ENCODE measurements around the gene RHOF.
"Not testable (repeated sequence)": the region's sequence is repeated elsewhere in the genome, so short reads cannot be mapped to it uniquely, and the experiment has no call there.

RHOF gene

GRCh38 chr12:121793838-121794533, 498 bp upstream of the RHOF start:
- peak overlapping the region; percentile 79 for H3K4me3 ChIP-seq (ENCODE audit: low read depth, low read length)
- no peaks in the 10 kb centered on the region for H3K9me3 ChIP-seq (ENCODE audit: control insufficient read depth, insufficient read depth, low read length)
- H3K36me3 ChIP-seq (ENCODE audit: control insufficient read depth, insufficient read depth, low read length), result peaks cover 18% of the 10 kb centered on the region
- H3K9ac ChIP-seq (ENCODE audit: low read depth, low read length), result peak overlapping the region; percentile 73
- H3K27me3 ChIP-seq (ENCODE audit: control insufficient read depth, insufficient read depth, low read length), result no peaks in the 10 kb centered on the region
- peaks cover 24% of the 10 kb centered on the region for H3K4me1 ChIP-seq (ENCODE audit: control insufficient read depth, insufficient read depth, low read length)

DNA sequence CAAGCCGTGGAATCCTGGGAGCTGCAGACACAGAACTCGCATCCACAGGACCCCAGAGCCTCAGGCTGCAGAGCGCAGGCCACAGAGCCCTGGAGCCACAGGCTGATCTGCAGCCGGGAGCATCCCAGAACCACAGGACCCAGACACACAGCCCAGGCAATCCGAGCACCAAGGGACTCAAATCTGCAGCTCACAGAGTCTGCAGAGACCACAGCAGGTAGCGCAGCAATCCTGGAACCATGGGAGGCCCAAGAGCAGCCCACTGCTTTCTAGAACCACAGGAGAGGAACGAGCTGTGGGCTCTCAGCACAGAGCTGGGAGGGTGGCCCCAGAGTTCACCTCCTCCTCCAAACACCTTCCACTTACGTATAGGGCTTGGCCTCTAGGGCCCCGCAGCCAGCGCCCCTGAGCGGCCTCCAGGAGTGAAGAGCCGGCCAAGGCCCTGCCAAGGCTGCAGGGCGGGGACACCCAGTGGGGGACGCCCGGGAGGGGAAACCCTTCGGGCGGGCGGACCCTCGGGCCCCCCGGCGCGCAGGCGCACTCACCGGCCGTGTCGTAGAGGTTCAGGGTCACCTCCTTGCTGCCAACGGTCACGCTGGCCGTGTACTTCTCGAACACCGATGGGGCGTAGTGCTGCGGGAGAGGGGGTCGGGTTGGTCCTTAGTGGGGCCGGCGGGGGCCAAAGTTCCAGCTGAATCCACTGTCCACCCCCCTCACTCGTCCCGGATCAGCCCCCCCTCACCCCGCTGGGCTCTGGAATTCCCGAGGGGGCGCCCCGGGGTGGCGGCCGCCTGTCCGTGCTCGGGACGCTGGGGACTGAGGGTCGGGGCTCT, 665 bp downstream of the RHOF start:
- peaks cover 14% of the 10 kb centered on the region for H3K4me1 ChIP-seq (ENCODE audit: control insufficient read depth, insufficient read depth, low read length)
- H3K4me3 ChIP-seq (ENCODE audit: low read depth, low read length), result peak overlapping the region; percentile 79
- peak overlapping the region; percentile 49 for H3K9ac ChIP-seq (ENCODE audit: low read depth, low read length)

DNA sequence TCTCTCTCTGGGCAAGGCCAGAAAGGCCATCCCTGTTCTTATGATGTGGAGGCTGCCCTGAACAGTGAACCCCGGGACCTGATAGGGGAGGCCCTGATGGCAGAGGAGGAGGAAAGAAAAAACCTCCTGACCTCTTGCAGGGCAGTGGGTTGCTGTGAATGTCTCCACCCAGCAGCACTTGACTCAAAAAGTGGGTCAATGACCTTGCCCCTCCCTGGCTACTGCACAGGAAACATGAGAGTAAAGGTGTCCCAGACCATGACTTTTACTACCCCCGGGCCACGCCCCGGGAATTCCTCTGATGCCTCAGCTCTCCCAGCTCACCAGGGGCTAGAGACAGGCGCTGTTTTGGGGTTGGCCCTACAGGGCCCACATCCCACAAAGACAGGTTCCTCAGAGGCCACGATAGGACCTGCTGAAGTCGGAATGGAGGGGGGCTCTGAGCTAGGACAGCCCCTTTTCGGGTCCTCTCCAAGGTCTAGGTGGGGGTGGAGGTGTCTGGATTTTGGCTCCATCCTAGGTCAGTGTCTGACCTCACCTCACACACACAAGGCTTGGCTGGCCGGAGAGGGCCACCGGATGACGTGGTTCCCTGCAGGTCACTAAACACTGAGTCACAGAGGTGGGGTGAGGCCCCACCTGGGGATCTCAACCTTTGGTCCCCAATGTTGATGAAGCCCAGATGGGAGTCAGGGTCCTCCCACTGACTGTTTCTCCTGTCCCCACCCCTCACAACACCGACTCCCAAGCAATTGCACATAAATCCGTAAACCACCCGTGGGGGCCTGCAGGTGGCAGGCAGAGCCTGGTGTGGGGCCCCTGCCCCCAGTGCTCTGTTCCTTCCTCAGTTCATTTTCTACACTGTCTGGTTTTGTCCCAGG, 1.6 kb downstream of the RHOF start:
- no peak overlapping the region for H3K9ac ChIP-seq (ENCODE audit: low read depth, low read length)
- peaks cover 12% of the 10 kb centered on the region for H3K4me1 ChIP-seq (ENCODE audit: control insufficient read depth, insufficient read depth, low read length)

More for the DNA sequence above, 665 bp downstream of the RHOF start:
- peaks cover 14% of the 10 kb centered on the region for H3K36me3 ChIP-seq (ENCODE audit: control insufficient read depth, insufficient read depth, low read length)
- no peaks in the 10 kb centered on the region for H3K27me3 ChIP-seq (ENCODE audit: control insufficient read depth, insufficient read depth, low read length)
- no peaks in the 10 kb centered on the region for H3K9me3 ChIP-seq (ENCODE audit: control insufficient read depth, insufficient read depth, low read length)

GRCh38 chr12:121790785-121791184, 2.7 kb downstream of the RHOF start:
- H3K4me3 ChIP-seq (ENCODE audit: low read depth, low read length), result not testable (repeated sequence)
- peaks cover 12% of the 10 kb centered on the region for H3K4me1 ChIP-seq (ENCODE audit: control insufficient read depth, insufficient read depth, low read length)

More for the DNA sequence above, 1.6 kb downstream of the RHOF start:
- H3K36me3 ChIP-seq (ENCODE audit: control insufficient read depth, insufficient read depth, low read length), result peaks cover 18% of the 10 kb centered on the region
- H3K27me3 ChIP-seq (ENCODE audit: control insufficient read depth, insufficient read depth, low read length), result no peaks in the 10 kb centered on the region
- no peaks in the 10 kb centered on the region for H3K9me3 ChIP-seq (ENCODE audit: control insufficient read depth, insufficient read depth, low read length)
- peak overlapping the region; percentile 79 for H3K4me3 ChIP-seq (ENCODE audit: low read depth, low read length)

GRCh38 chr12:121789800-121790728, 3.4 kb downstream of the RHOF start:
- no peak overlapping the region for H3K4me3 ChIP-seq (ENCODE audit: low read depth, low read length)
- peaks cover 9% of the 10 kb centered on the region for H3K4me1 ChIP-seq (ENCODE audit: control insufficient read depth, insufficient read depth, low read length)
- no peaks in the 10 kb centered on the region for H3K27me3 ChIP-seq (ENCODE audit: control insufficient read depth, insufficient read depth, low read length)
- no peaks in the 10 kb centered on the region for H3K9me3 ChIP-seq (ENCODE audit: control insufficient read depth, insufficient read depth, low read length)
- H3K9ac ChIP-seq (ENCODE audit: low read depth, low read length), result peak overlapping the region; percentile 12
- H3K36me3 ChIP-seq (ENCODE audit: control insufficient read depth, insufficient read depth, low read length), result peaks cover 13% of the 10 kb centered on the region

More at GRCh38 chr12:121790785-121791184, 2.7 kb downstream of the RHOF start:
- not testable (repeated sequence) for H3K9me3 ChIP-seq (ENCODE audit: control insufficient read depth, insufficient read depth, low read length); H3K9ac ChIP-seq (ENCODE audit: low read depth, low read length); H3K27me3 ChIP-seq (ENCODE audit: control insufficient read depth, insufficient read depth, low read length)
- peaks cover 16% of the 10 kb centered on the region for H3K36me3 ChIP-seq (ENCODE audit: control insufficient read depth, insufficient read depth, low read length)

GRCh38 chr12:121789233-121789781, 4.2 kb downstream of the RHOF start:
- Histone ChIP-seq H3K9me3 (ENCODE audit: control insufficient read depth, insufficient read depth, low read length) (no peaks in the 10 kb centered on the region), H3K4me1 (ENCODE audit: control insufficient read depth, insufficient read depth, low read length) (peaks cover 5% of the 10 kb centered on the region), H3K36me3 (ENCODE audit: control insufficient read depth, insufficient read depth, low read length) (peaks cover 13% of the 10 kb centered on the region), H3K9ac (ENCODE audit: low read depth, low read length) (no peak overlapping the region), H3K4me3 (ENCODE audit: low read depth, low read length) (no peak overlapping the region), H3K27me3 (ENCODE audit: control insufficient read depth, insufficient read depth, low read length) (no peaks in the 10 kb centered on the region)

GRCh38 chr12:121788176-121788818, 5.2 kb downstream of the RHOF start:
- H3K27me3 ChIP-seq (ENCODE audit: control insufficient read depth, insufficient read depth, low read length), result no peaks in the 10 kb centered on the region
- H3K4me1 ChIP-seq (ENCODE audit: control insufficient read depth, insufficient read depth, low read length), result peaks cover 4% of the 10 kb centered on the region
- H3K36me3 ChIP-seq (ENCODE audit: control insufficient read depth, insufficient read depth, low read length), result peaks cover 13% of the 10 kb centered on the region
- no peak overlapping the region for H3K4me3 ChIP-seq (ENCODE audit: low read depth, low read length)
- H3K9me3 ChIP-seq (ENCODE audit: control insufficient read depth, insufficient read depth, low read length), result no peaks in the 10 kb centered on the region
- H3K9ac ChIP-seq (ENCODE audit: low read depth, low read length), result no peak overlapping the region

DNA sequence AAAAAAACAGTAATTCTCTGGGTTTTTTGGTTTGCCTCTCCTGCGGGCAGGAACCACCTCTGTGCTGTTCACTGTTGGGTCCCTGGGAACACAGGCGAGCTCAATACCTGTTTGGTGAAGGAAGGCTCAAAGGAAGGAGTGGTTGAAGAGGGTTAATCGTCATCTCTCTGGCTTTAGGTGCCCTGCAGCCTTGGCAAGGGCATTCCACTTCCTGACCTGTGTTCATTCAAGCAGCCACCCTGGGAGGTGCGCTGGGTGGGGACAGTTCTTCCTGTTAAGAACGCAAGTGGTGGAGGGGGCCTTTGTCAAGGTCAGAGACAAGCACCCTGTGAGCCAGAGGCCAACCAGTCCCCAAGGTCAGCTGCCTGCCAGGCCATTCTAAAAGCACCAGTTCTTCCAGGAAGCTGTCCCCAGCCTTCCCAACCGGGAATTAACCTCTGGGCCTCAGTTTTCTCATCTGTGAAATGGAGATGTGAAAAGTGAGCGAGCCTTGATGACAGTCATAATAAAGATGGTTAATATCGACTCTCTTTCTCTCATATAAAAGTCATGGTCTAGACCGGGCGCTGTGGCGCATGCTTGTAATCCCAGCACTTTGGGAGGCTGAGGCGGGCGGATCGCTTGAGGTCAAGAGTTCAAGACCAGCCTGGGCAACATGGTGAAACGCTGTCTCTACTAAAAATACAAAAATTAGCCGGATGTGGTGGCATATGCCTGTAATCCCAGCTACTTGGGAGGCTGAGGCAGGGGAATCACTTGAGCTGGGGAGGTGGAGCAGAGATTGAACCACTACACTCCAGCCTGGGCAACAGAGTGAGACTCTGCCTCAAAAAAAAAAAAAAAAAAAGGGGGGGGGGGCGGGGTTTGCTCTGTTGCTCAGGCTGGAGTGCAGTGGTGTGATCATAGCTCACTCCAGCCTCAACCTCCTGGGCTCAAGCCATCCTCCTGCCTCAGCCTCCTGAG, 6.1 kb downstream of the RHOF start:
- Histone ChIP-seq H3K4me3 (ENCODE audit: low read depth, low read length) (no peak overlapping the region), H3K4me1 (ENCODE audit: control insufficient read depth, insufficient read depth, low read length) (peaks cover 4% of the 10 kb centered on the region), H3K27me3 (ENCODE audit: control insufficient read depth, insufficient read depth, low read length) (no peaks in the 10 kb centered on the region), H3K9ac (ENCODE audit: low read depth, low read length) (no peak overlapping the region), H3K9me3 (ENCODE audit: control insufficient read depth, insufficient read depth, low read length) (no peaks in the 10 kb centered on the region), H3K36me3 (ENCODE audit: control insufficient read depth, insufficient read depth, low read length) (peaks cover 13% of the 10 kb centered on the region)

GRCh38 chr12:121786440-121786825, 7.1 kb downstream of the RHOF start:
- H3K9me3 ChIP-seq (ENCODE audit: control insufficient read depth, insufficient read depth, low read length), result no peaks in the 10 kb centered on the region
- H3K36me3 ChIP-seq (ENCODE audit: control insufficient read depth, insufficient read depth, low read length), result peaks cover 13% of the 10 kb centered on the region
- peaks cover 4% of the 10 kb centered on the region for H3K4me1 ChIP-seq (ENCODE audit: control insufficient read depth, insufficient read depth, low read length)
- no peak overlapping the region for H3K4me3 ChIP-seq (ENCODE audit: low read depth, low read length)
- no peaks in the 10 kb centered on the region for H3K27me3 ChIP-seq (ENCODE audit: control insufficient read depth, insufficient read depth, low read length)
- no peak overlapping the region for H3K9ac ChIP-seq (ENCODE audit: low read depth, low read length)
